Stimulated activated CD4-positive, alpha-beta T cell treated with anti-CD3 and anti-CD28 coated beads, Interleukin-4, amount 100 ng/mL, for 1 hour (primary cell): ENCODE measurements around the gene RBPJL.
A peak's percentile ranks its signal among the peaks of the same experiment; 100 is the strongest.
"Not testable (repeated sequence)": the region's sequence is repeated elsewhere in the genome, so short reads cannot be mapped to it uniquely, and the experiment has no call there.

Source experiments
- DNase-seq: peaks from one replicate; pipeline ENCODE4 v3.0.0-alpha.2; 2020

Gene RBPJL

GRCh38 chr20:45343532-45344167, 37.0 kb downstream of the RBPJL start:
- DNase-seq, result no peak

GRCh38 chr20:45344168-45344860, 37.7 kb downstream of the RBPJL start:
- no peak for DNase-seq

GRCh38 chr20:45345104-45345936, 38.7 kb downstream of the RBPJL start:
- no peak for DNase-seq

GRCh38 chr20:45346291-45346718, 39.7 kb downstream of the RBPJL start:
- DNase-seq, result no peak

- DNase-seq, result no peak
These were observed 40.2 kb downstream of the RBPJL start for GRCh38 chr20:45346851-45347250.

- DNase-seq, result no peak
These were observed 40.8 kb downstream of the RBPJL start for GRCh38 chr20:45347297-45347935.

- peak; percentile 71 for DNase-seq
These were observed 41.5 kb downstream of the RBPJL start, which contains the start of gene SDC4 for GRCh38 chr20:45347936-45348778. Gene SDC4, minus strand, starts transcription at chr20:45348424. Its CDS starts 40 bp downstream, at chr20:45348384.

GRCh38 chr20:45350217-45350616, 43.6 kb downstream of the RBPJL start:
- no peak for DNase-seq

GRCh38 chr20:45350795-45351194, 44.2 kb downstream of the RBPJL start:
- DNase-seq, result not testable (repeated sequence)

- DNase-seq, result no peak
These were observed 46.1 kb downstream of the RBPJL start for GRCh38 chr20:45352729-45353128.

- no peak for DNase-seq
These were observed 47.1 kb downstream of the RBPJL start for GRCh38 chr20:45353746-45354145.

GRCh38 chr20:45354423-45355208, 48.0 kb downstream of the RBPJL start:
- DNase-seq, result no peak

GRCh38 chr20:45355209-45356084, 48.8 kb downstream of the RBPJL start:
- DNase-seq, result no peak

- no peak for DNase-seq
These were observed 51.8 kb downstream of the RBPJL start for GRCh38 chr20:45358282-45359068.

GRCh38 chr20:45359069-45359405, 52.4 kb downstream of the RBPJL start:
- no peak for DNase-seq

- DNase-seq, result no peak
These were observed 52.9 kb downstream of the RBPJL start for GRCh38 chr20:45359406-45360148.

GRCh38 chr20:45361793-45362192, 55.2 kb downstream of the RBPJL start:
- no peak for DNase-seq

- peak; percentile 98 for DNase-seq
These were observed 56.4 kb downstream of the RBPJL start, which contains the start of gene SYS1 for GRCh38 chr20:45362804-45363610. Gene SYS1, plus strand, starts transcription at chr20:45363156. Its CDS starts 376 bp downstream, at chr20:45363532.
